NCI-H69 (cell line): ENCODE results near the gene FOXD2.

Experiments used
- DNase-seq: peaks from one replicate; lab custom pipeline; 2025; lab: John Stamatoyannopoulos, UW

Gene FOXD2

DNA sequence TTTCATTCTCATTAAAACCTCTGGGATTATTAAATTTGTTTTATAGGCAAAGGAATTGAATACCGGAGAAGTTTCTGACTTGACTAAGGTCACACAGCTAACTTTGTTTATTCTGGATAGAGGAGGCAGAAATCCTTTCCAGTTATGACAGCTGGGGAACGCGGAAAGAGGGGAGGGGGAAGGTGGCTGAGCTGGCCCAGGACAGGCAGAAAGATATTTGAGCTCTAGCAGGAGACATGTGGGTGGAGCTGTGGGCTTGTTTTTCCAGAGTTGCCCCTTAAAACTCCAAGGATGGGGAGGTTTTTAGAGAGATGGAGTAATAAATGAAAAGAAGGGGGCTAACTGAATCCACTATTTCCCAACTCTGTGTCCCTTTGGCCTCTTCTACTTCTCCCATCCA lies 27.8 kb downstream of the FOXD2 start:
- DNase-seq = no peak

- DNase-seq = no peak
Observed at GRCh38 chr1:47468709-47469389, 31.0 kb downstream of the FOXD2 start.

- DNase-seq = peak; percentile 7
Observed at GRCh38 chr1:47469390-47469759, 31.5 kb downstream of the FOXD2 start.

GRCh38 chr1:47469910-47470309 lies 32.1 kb downstream of the FOXD2 start:
- DNase-seq = no peak

DNA sequence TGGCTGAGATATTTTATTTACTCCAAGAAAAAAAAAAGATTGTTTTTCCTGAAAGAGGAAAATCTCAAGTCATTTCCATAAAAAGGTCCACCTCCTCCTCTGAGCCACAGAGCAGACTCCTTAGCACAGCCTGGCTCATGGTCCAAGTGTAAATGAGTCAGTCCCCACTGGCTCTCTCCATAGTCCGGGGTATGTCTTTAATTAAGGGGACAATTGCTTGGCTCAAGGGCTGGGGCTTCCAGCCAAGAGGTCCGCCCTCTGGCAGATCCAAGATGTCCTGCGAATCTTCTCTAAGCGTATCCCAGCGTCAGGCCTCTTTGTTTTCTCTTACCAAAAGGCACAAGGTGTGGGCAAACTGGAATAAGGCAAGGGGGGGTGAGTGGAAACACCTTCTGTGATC lies 33.3 kb downstream of the FOXD2 start:
- DNase-seq = no peak

GRCh38 chr1:47474278-47475193 lies 36.7 kb downstream of the FOXD2 start:
- DNase-seq = no peak

- no peak for DNase-seq
Observed at GRCh38 chr1:47477595-47478080, 39.8 kb downstream of the FOXD2 start.

DNA sequence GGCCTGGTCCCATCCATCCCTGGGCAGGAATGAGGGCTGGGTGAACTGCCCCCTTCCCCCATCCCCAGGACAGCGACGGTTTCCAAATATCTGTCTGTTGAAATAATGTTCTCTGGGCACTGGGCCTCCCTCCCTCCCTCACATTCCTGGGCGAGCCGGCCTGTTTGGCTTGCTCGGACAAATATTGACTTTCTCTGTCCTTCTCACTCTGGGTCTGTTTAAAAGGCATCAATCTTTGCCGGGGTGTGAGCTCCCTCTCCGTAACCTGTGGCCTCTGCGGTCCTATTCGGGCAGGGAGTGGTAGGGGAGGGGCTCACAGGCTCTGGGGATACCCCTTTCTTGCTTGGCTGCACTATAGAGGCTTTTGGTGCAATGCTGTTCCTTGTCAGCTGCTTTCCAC lies 40.2 kb downstream of the FOXD2 start:
- DNase-seq = peak; percentile 30

GRCh38 chr1:47479664-47480063 lies 41.8 kb downstream of the FOXD2 start:
- DNase-seq = no peak

GRCh38 chr1:47481936-47482335 lies 44.1 kb downstream of the FOXD2 start:
- DNase-seq = no peak

DNA sequence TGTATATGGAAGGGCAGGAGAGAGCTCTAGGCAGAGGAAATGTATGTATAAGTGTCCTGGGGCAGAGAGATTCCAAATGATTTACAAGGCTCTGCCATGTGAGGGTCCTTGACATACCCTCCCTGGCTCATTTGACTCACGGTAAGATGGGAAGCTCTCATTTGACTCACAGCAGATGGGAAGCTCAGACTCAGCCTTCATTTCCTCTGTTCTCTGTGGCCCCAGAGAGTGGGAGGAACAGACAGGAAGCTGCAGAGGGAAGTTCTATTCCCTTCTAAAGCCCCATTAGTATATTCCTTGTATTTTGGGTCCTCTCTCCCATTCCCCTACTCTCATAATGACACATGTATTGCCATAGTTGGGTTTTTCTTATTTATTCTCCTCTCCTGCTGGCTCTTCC lies 44.9 kb downstream of the FOXD2 start:
- DNase-seq = peak; percentile 3

- DNase-seq = peak; percentile 12
Observed at GRCh38 chr1:47483651-47484050, 45.8 kb downstream of the FOXD2 start.

- no peak for DNase-seq
Observed at GRCh38 chr1:47485817-47486216, 48.0 kb downstream of the FOXD2 start.

GRCh38 chr1:47487332-47487731 lies 49.5 kb downstream of the FOXD2 start:
- no peak for DNase-seq

DNA sequence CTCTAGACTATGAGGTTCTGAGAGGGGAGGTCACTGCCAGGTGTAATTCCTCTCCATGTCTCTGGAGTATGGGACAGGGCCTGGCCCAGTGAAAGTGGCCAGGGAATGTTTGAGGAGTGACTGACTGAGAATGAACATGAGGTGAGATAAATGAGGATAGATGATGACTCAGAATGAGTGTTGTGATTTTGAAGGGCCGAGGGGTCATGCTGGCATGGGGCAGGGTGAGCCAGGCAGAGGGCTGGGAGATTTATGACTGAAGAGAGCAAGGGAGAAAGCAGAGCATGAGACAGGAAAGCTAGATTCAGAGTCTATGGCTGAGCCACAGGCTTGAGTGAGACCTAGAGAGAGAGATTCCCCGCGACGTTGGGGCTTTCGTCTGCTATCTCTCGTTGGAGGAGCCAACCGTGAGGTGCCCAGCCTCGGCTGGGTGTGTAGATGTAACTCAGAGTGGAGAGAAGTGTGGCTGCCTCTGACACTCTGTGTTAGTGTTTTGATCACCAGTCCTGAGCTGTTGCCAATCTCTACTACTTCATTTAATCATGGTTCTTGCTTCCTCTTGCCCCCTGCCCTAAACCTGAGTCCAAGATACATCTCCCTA lies 50.1 kb downstream of the FOXD2 start:
- no peak for DNase-seq
